ENCODE measurements around the gene FRMPD3.

Gene FRMPD3

GRCh38 chrX:107448998-107449835 lies at the start of gene FRMPD3:
Gene FRMPD3 (plus strand): TSS chrX:107449652. CDS start chrX:107526589, 76,937 bp downstream.
- Mint-ChIP-seq H3K4me1 (peaks cover 29% of the 10 kb centered on the region), H3K27ac (no peak within 1 kb of the TSS), H3K9me3 (no peaks in the 10 kb centered on the region), H3K36me3 (no peaks in the 10 kb centered on the region), H3K27me3 (peaks cover 49% of the 10 kb centered on the region), H3K4me3 (peak within 1 kb of the TSS; percentile 65)
- ATAC-seq = no peak

- Mint-ChIP-seq H3K4me3 (no peak overlapping the region), H3K4me1 (no peaks in the 10 kb centered on the region), H3K27me3 (peaks cover 9% of the 10 kb centered on the region)
Measured at GRCh38 chrX:107420571-107420970, 28.9 kb upstream of the FRMPD3 start.

GRCh38 chrX:107421337-107421861 lies 28.1 kb upstream of the FRMPD3 start:
- Mint-ChIP-seq H3K4me3 (no peak overlapping the region), H3K27me3 (peaks cover 9% of the 10 kb centered on the region), H3K36me3 (no peaks in the 10 kb centered on the region), H3K4me1 (no peaks in the 10 kb centered on the region), H3K9me3 (peaks cover 5% of the 10 kb centered on the region), H3K27ac (no peak overlapping the region)
- ATAC-seq = no peak

More at GRCh38 chrX:107420571-107420970, 28.9 kb upstream of the FRMPD3 start:
- Mint-ChIP-seq H3K27ac (no peak overlapping the region), H3K36me3 (no peaks in the 10 kb centered on the region), H3K9me3 (peaks cover 3% of the 10 kb centered on the region)
- ATAC-seq = no peak

- H3K4me1 Mint-ChIP-seq = no peaks in the 10 kb centered on the region
- H3K36me3 Mint-ChIP-seq = no peaks in the 10 kb centered on the region
- peaks cover 5% of the 10 kb centered on the region for H3K9me3 Mint-ChIP-seq
- ATAC-seq = no peak
- H3K27me3 Mint-ChIP-seq = no peaks in the 10 kb centered on the region
- H3K4me3 Mint-ChIP-seq = no peak overlapping the region
- no peak overlapping the region for H3K27ac Mint-ChIP-seq
Measured at GRCh38 chrX:107429090-107429489, 20.4 kb upstream of the FRMPD3 start.

DNA sequence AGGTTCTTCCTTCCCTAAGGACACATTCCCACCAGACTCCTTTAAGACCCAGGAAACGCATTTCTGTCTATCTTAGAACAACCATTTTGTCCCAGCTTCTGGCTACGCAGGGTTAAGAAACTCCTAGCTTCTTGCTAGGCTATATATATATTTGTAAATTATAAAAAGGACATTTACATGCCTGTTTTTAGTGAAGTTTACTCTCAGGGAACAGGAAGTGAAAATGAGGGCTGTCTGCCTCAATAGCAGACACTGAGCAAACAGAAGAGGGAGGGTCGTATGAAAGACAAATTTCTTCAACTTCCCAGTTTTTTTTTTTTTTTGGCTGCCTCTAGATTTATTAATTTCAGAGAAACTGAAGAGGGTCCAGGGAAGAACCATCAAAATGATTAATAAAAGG lies 9.3 kb upstream of the FRMPD3 start:
- no peak overlapping the region for H3K4me3 Mint-ChIP-seq
- H3K27me3 Mint-ChIP-seq = no peaks in the 10 kb centered on the region
- ATAC-seq = no peak
- no peaks in the 10 kb centered on the region for H3K36me3 Mint-ChIP-seq
- peaks cover 24% of the 10 kb centered on the region for H3K4me1 Mint-ChIP-seq
- no peaks in the 10 kb centered on the region for H3K9me3 Mint-ChIP-seq
- peak overlapping the region; percentile 61 for H3K27ac Mint-ChIP-seq

DNA sequence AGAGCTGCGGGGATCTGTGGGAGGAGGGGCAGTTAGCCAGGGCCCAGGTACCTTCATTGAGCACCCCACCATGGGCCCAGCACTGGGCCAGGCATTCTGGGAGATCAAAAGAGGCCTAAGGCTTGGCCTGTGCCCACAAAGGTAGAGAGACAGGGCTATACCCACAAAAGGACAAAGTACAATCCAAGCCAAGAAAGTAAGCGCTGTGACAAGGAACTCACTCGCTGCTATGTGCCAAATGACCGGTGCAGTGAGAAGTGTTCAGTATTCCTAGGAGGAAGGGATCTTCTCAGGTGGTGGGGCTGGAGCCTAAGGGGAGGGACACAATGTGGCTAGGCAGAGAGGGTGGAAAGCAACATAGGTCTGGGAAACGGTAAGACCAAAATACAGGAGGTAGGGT lies 8.8 kb upstream of the FRMPD3 start:
- ATAC-seq = no peak
- H3K4me1 Mint-ChIP-seq = peaks cover 24% of the 10 kb centered on the region
- H3K9me3 Mint-ChIP-seq = no peaks in the 10 kb centered on the region
- no peaks in the 10 kb centered on the region for H3K36me3 Mint-ChIP-seq
- H3K4me3 Mint-ChIP-seq = no peak overlapping the region
- H3K27me3 Mint-ChIP-seq = no peaks in the 10 kb centered on the region
- peak overlapping the region; percentile 61 for H3K27ac Mint-ChIP-seq

- Mint-ChIP-seq H3K4me1 (peaks cover 24% of the 10 kb centered on the region), H3K27me3 (peaks cover 5% of the 10 kb centered on the region), H3K9me3 (no peaks in the 10 kb centered on the region), H3K27ac (no peak overlapping the region), H3K4me3 (no peak overlapping the region), H3K36me3 (no peaks in the 10 kb centered on the region)
- no peak for ATAC-seq
Measured at GRCh38 chrX:107442914-107443527, 6.4 kb upstream of the FRMPD3 start.

GRCh38 chrX:107445146-107445545 lies 4.3 kb upstream of the FRMPD3 start:
- H3K36me3 Mint-ChIP-seq = no peaks in the 10 kb centered on the region
- no peak for ATAC-seq
- no peak overlapping the region for H3K27ac Mint-ChIP-seq
- H3K4me1 Mint-ChIP-seq = peaks cover 23% of the 10 kb centered on the region
- H3K9me3 Mint-ChIP-seq = no peaks in the 10 kb centered on the region
- H3K4me3 Mint-ChIP-seq = no peak overlapping the region
- peaks cover 19% of the 10 kb centered on the region for H3K27me3 Mint-ChIP-seq

- no peak for ATAC-seq
- Mint-ChIP-seq H3K4me3 (no peak overlapping the region), H3K27ac (no peak overlapping the region), H3K36me3 (no peaks in the 10 kb centered on the region), H3K4me1 (peaks cover 23% of the 10 kb centered on the region), H3K27me3 (peaks cover 24% of the 10 kb centered on the region), H3K9me3 (no peaks in the 10 kb centered on the region)
Measured at GRCh38 chrX:107445631-107446030, 3.8 kb upstream of the FRMPD3 start.

DNA sequence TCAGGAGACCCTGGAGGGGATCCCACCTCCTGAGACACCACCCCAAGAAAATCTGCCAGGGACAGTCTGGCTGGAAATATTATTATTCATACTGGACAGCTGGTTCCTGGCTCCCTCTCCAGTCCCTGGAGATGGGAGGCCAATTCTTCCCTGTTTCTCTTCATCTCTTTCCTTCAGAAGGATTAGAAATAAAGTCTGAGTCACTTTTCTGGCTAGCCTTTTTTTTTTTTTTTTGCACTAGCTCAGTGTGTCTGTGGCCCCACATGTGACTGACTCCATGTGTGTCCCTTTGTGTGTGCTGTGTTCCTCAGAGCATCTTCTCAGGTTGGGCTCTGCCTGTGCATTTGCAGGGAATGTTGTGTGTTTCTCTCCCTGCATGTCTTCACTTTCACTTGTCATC lies 1.8 kb upstream of the FRMPD3 start:
- no peaks in the 10 kb centered on the region for H3K36me3 Mint-ChIP-seq
- H3K4me1 Mint-ChIP-seq = peaks cover 31% of the 10 kb centered on the region
- no peak overlapping the region for H3K4me3 Mint-ChIP-seq
- H3K27ac Mint-ChIP-seq = no peak overlapping the region
- peaks cover 44% of the 10 kb centered on the region for H3K27me3 Mint-ChIP-seq
- no peaks in the 10 kb centered on the region for H3K9me3 Mint-ChIP-seq
- no peak for ATAC-seq

DNA sequence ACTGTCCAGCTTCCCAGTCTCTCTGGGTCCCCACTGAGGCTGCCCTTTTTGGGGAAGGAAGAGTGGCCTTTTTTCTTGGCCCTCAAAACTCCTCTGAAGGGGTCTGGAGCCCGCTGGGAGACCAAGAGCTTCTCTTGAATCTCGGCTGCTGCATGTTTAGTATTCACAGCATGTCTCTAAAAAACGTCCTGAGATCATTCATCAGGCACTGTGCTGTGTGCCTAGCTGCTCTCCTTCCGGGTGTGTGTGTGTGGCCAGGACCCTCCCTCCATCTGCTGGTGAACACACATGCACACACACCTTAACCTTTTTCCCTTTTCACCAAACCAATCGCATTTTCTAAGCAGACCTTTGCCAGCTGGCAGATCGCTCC lies 841 bp upstream of the FRMPD3 start:
- no peaks in the 10 kb centered on the region for H3K9me3 Mint-ChIP-seq
- peaks cover 31% of the 10 kb centered on the region for H3K4me1 Mint-ChIP-seq
- H3K36me3 Mint-ChIP-seq = no peaks in the 10 kb centered on the region
- ATAC-seq = no peak
- H3K27ac Mint-ChIP-seq = no peak overlapping the region
- H3K4me3 Mint-ChIP-seq = peak overlapping the region; percentile 65
- peaks cover 49% of the 10 kb centered on the region for H3K27me3 Mint-ChIP-seq

DNA sequence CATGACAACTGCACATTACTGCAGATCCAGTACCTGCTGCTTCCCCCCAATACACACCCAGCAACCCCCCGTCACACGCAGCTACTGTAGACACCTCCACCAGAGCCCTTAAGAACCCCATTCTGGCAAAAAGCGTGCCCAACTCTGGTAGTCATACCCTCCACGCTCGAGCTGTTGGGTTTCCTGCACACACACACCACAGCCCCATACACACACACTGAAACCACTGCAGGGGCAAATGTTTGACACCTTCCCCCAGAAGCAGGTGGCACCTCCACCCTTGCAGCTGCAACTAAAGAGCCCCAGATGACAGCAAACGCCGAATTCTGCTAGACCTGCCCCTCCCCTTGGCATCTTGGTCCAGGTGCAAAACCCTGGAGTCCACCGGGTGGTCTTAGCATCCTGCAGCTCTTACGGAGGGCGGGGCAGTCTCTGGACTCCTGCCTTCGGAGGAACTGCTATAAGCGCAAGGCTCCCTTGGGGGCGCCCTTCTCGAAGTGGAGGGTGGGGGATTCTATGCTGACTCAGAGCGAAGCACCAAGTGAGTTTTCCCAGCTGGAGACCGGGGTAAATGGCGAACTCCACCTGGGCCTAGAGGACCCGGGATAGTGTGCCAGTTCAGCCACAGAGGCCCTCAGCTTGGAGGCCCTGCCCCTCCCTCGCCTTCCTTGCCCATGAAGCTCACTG lies 1.5 kb downstream of the FRMPD3 start:
- peaks cover 49% of the 10 kb centered on the region for H3K27me3 Mint-ChIP-seq
- no peak overlapping the region for H3K27ac Mint-ChIP-seq
- no peaks in the 10 kb centered on the region for H3K36me3 Mint-ChIP-seq
- peak overlapping the region; percentile 64 for H3K4me3 Mint-ChIP-seq
- peaks cover 24% of the 10 kb centered on the region for H3K4me1 Mint-ChIP-seq
- no peaks in the 10 kb centered on the region for H3K9me3 Mint-ChIP-seq
- ATAC-seq = no peak

DNA sequence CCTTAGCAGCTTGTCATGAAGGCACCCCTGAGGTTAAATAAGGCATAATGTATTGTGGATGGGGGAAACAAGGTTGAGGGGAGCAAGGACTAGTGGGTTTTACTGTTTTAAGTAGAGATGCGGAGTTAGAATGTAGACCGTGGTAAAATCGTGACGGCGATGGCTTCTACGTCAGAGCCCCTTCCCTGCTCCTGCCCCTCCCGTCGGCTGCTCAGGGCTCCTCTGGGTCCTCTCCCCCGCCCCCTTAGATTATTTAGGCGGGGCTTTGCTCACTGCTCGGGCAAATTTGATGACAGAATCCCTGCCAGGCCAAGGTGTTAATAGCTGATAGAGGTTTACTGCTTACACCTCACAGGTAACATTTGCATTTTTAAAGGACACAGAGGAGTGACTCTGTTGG lies 2.3 kb downstream of the FRMPD3 start:
- H3K27me3 Mint-ChIP-seq = peaks cover 49% of the 10 kb centered on the region
- no peaks in the 10 kb centered on the region for H3K9me3 Mint-ChIP-seq
- H3K36me3 Mint-ChIP-seq = no peaks in the 10 kb centered on the region
- ATAC-seq = no peak
- H3K27ac Mint-ChIP-seq = no peak overlapping the region
- H3K4me3 Mint-ChIP-seq = no peak overlapping the region
- H3K4me1 Mint-ChIP-seq = peaks cover 24% of the 10 kb centered on the region

GRCh38 chrX:107452581-107452980 lies 3.1 kb downstream of the FRMPD3 start:
- no peak overlapping the region for H3K27ac Mint-ChIP-seq
- H3K36me3 Mint-ChIP-seq = no peaks in the 10 kb centered on the region
- peaks cover 48% of the 10 kb centered on the region for H3K27me3 Mint-ChIP-seq
- H3K4me3 Mint-ChIP-seq = no peak overlapping the region
- no peaks in the 10 kb centered on the region for H3K9me3 Mint-ChIP-seq
- H3K4me1 Mint-ChIP-seq = peaks cover 24% of the 10 kb centered on the region
- ATAC-seq = no peak

DNA sequence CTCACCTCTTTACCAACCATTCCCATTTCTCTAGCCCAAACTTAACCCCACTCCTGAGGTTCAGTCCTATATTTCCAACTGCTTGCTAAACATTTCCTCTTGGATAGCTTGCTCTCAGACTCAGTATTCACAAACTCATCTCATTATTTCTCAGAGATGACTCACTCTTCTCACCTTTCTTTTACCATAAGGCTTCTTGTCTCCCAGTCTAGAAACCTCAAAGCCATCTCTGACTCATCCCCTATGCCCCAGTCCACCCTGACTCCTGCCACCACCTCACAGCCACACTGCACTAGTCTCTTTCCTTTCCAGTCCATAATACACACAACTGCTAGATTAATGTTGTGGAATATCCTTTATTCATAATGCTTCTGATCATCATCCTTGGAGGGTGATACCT lies 4.8 kb downstream of the FRMPD3 start:
- Mint-ChIP-seq H3K9me3 (no peaks in the 10 kb centered on the region), H3K36me3 (no peaks in the 10 kb centered on the region), H3K27ac (no peak overlapping the region), H3K27me3 (peaks cover 41% of the 10 kb centered on the region), H3K4me3 (no peak overlapping the region), H3K4me1 (peaks cover 16% of the 10 kb centered on the region)
- peak; percentile 64 for ATAC-seq

All from stimulated activated memory B cell treated with anti-CD40 and anti-IgM and Interleukin-4, amounts not matched to agents 10 μg/mL and 1 μg/mL and 100 μg/mL, for 72 hours (primary cell).